Endodermal cell (in vitro differentiated cells): ENCODE data around the gene CACNA1D. TPM values are rescaled to one million over a fixed set of nuclear protein-coding genes. Genes with fewer than 3 reads are reported as not detected.

Source experiments
- DNase-seq: peaks from one replicate; pipeline ENCODE4 v3.0.0-alpha.2; 2017
- H3K27ac ChIP-seq: 2 replicates; pipeline ENCODE4 v1.5.1; 2013; ENCODE audit warnings: mild to moderate bottlenecking, low read depth, low read length, moderate library complexity
- H3K27me3 ChIP-seq: 2 replicates; pipeline ENCODE4 v1.6.1; 2013; ENCODE audit warnings: mild to moderate bottlenecking, low read length, moderate library complexity; ENCODE audit not compliant: insufficient read depth, control insufficient read depth, poor library complexity, severe bottlenecking
- H3K36me3 ChIP-seq: 2 replicates; pipeline ENCODE4 v1.7.0; 2013; ENCODE audit warnings: mild to moderate bottlenecking, low read length, moderate library complexity; ENCODE audit not compliant: control insufficient read depth, insufficient read depth
- H3K4me1 ChIP-seq: one replicate; pipeline ENCODE4 v1.7.0; 2013; ENCODE audit warnings: low read length; ENCODE audit not compliant: control insufficient read depth, insufficient read depth
- H3K4me3 ChIP-seq: 2 replicates; pipeline ENCODE4 v1.5.1; 2013; ENCODE audit warnings: mild to moderate bottlenecking, low read length, moderate library complexity
- H3K9ac ChIP-seq: 2 replicates; pipeline ENCODE4 v1.6.1; 2013; ENCODE audit warnings: mild to moderate bottlenecking, low read length, moderate library complexity; ENCODE audit not compliant: poor library complexity, severe bottlenecking; ENCODE audit errors: extremely low read depth
- H3K9me3 ChIP-seq: 2 replicates; pipeline ENCODE4 v1.6.1; 2013; ENCODE audit warnings: mild to moderate bottlenecking, low read length, moderate library complexity; ENCODE audit not compliant: control insufficient read depth
- H3K27ac Mint-ChIP-seq: 2 replicates; pipeline ENCODE4 v1.8.0; 2020; ENCODE audit warnings: mixed read lengths
- H3K27me3 Mint-ChIP-seq: 2 replicates; pipeline ENCODE4 v1.8.0; 2021; ENCODE audit warnings: mild to moderate bottlenecking, mixed read lengths; ENCODE audit not compliant: insufficient read depth
- H3K36me3 Mint-ChIP-seq: 2 replicates; pipeline ENCODE4 v1.8.0; 2020; ENCODE audit warnings: low read depth, mixed read lengths
- H3K4me1 Mint-ChIP-seq: 2 replicates; pipeline ENCODE4 v1.8.0; 2020; ENCODE audit warnings: mixed read lengths
- H3K4me3 Mint-ChIP-seq: 2 replicates; pipeline ENCODE4 v1.8.0; 2020; ENCODE audit warnings: mild to moderate bottlenecking, moderate library complexity, mixed read lengths
- H3K9me3 Mint-ChIP-seq: 2 replicates; pipeline ENCODE4 v1.8.0; 2020; ENCODE audit warnings: mild to moderate bottlenecking, mixed read lengths
- WGBS, 2 experiments: methylation state at CpG; one replicate each; pipeline versions ENCODE4 v1.1.5 to v1.1.7; 2013; ENCODE audit warnings: missing lambda C conversion rate in 2 of 2, mixed read lengths in 1 of 2; ENCODE audit not compliant: insufficient coverage in 1 of 2, insufficient read length in 1 of 2; 5-methylcytosine and 5-hydroxymethylcytosine counted together
- total RNA-seq, 2 donors: library from RNA; stranded (reverse); fragmentation: NEBNext Ultra II Directional in 1 of 2; extraction: Animal tissue kit (Norgen Biotek cat#: 25700) in 1 of 2; gene quantifications; 2 replicates in 1 of 2; 3 replicates in 1 of 2; pipeline ENCODE4 v1.2.1, GENCODE V29; 2021
- TF ChIP-seq, protein P1 (sequence below): fragments of 200-600 bp; sonication (generic); conservative IDR thresholded peaks from 2 replicates; pipeline ENCODE4 v1.5.0; 2021; ENCODE audit warnings: antibody characterized with exemption, mild to moderate bottlenecking

The CACNA1D gene
- total RNA-seq, 2 donors from 2014 or later: 2.2 to 3.8 TPM

DNA sequence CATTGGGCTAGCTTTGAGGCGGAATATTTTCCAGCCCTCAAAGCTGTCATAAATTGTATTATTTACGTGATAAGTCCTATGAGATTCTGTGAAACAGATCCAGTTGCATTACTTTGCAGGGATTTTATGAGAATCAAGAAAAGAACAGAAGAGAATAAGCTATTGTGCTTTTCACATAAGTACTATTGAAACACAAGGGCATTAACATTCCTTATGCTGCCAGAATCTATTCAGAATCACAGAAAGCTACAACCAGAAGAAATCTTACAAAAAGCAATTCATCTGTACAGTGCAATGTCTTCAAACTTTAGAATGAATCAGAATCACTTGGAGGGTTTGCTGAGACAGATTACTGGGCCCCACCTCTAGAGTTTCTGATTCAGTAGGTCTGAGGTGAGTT, 10.6 kb upstream of the CACNA1D start:
- H3K9ac ChIP-seq: no peak overlapping the region
- Mint-ChIP-seq H3K9me3 (no peaks in the 10 kb centered on the region), H3K27ac (no peak overlapping the region), H3K36me3 (no peaks in the 10 kb centered on the region), H3K4me1 (peaks cover 18% of the 10 kb centered on the region), H3K4me3 (no peak overlapping the region), H3K27me3 (peaks cover 21% of the 10 kb centered on the region)
- peaks cover 4% of the 10 kb centered on the region for H3K27me3 ChIP-seq
- H3K27ac ChIP-seq: no peak overlapping the region
- 88% methylated on average over 2 of the region's 2 CpGs; no CpG with 5 or more reads in 1 of the 2 experiments for WGBS, 2 experiments
- TF ChIP-seq, protein P1, sequence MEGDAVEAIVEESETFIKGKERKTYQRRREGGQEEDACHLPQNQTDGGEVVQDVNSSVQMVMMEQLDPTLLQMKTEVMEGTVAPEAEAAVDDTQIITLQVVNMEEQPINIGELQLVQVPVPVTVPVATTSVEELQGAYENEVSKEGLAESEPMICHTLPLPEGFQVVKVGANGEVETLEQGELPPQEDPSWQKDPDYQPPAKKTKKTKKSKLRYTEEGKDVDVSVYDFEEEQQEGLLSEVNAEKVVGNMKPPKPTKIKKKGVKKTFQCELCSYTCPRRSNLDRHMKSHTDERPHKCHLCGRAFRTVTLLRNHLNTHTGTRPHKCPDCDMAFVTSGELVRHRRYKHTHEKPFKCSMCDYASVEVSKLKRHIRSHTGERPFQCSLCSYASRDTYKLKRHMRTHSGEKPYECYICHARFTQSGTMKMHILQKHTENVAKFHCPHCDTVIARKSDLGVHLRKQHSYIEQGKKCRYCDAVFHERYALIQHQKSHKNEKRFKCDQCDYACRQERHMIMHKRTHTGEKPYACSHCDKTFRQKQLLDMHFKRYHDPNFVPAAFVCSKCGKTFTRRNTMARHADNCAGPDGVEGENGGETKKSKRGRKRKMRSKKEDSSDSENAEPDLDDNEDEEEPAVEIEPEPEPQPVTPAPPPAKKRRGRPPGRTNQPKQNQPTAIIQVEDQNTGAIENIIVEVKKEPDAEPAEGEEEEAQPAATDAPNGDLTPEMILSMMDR: no peak
- no peaks in the 10 kb centered on the region for H3K4me1 ChIP-seq
- no peaks in the 10 kb centered on the region for H3K9me3 ChIP-seq
- DNase-seq: no peak
- no peaks in the 10 kb centered on the region for H3K36me3 ChIP-seq
- H3K4me3 ChIP-seq: no peak overlapping the region

DNA sequence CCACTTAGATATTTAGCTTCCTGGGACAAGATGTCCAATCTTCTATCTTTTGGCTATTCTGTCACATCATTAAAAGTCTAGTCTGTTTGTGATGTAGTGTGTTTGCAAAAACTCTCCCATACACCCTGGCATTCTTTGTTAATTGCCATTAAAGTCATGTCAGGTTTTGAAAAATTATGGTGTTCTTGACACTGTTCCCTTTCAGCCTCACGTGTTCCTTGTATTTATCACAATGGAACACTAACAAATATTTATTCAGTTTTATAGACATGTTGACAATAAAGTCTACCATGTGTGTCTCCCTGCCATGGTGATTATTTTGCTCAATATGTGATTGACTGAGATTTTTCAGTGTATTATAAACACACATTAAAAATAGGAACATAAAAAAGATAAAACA, 9.4 kb upstream of the CACNA1D start:
- H3K36me3 ChIP-seq: no peaks in the 10 kb centered on the region
- no peak overlapping the region for H3K27ac Mint-ChIP-seq
- no peak overlapping the region for H3K4me3 ChIP-seq
- H3K27ac ChIP-seq: no peak overlapping the region
- no peak overlapping the region for H3K4me3 Mint-ChIP-seq
- no peaks in the 10 kb centered on the region for H3K9me3 Mint-ChIP-seq
- H3K9ac ChIP-seq: no peak overlapping the region
- DNase-seq: no peak
- TF ChIP-seq, protein P1: no peak
- peaks cover 21% of the 10 kb centered on the region for H3K27me3 Mint-ChIP-seq
- WGBS, 2 experiments: 100% methylated on average over 1 of the region's 1 CpG; no CpG with 5 or more reads in 1 of the 2 experiments
- peaks cover 26% of the 10 kb centered on the region for H3K4me1 Mint-ChIP-seq
- H3K4me1 ChIP-seq: peaks cover 3% of the 10 kb centered on the region
- H3K9me3 ChIP-seq: no peaks in the 10 kb centered on the region
- H3K27me3 ChIP-seq: peaks cover 4% of the 10 kb centered on the region
- H3K36me3 Mint-ChIP-seq: no peaks in the 10 kb centered on the region

DNA sequence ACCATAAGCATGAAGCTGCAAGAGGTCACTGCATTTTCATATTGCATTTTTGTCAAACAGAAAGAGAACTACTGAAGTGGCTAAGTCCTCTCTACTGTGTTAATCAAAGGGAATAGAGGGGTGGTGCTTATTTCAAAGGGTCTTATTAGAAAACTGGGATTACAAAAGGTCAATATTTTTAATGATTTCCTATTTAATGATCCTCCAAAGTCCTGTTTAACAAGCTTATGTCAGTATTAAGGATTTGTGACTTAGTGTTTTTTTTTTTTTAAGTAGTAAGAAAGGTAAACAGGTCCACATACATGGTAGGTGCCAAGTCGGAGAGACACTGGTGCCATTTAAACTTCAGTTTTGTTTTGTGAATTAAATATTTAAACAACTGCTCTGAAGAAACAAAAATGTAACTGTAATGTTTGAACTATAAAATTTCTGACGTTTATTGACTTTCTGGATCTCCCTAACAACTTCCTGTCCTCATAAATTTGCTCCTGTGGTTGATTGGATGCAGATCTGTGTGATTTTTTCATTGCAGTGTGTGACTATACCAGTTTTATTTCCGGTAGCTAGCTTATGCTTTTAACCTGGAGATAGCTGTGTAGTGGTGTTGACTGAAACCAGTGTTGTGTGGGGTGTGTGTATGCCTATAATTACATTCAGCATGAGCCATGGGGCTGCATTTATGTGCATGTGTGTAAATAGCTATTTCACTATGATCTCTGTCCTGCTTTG, 8.6 kb upstream of the CACNA1D start:
- Histone ChIP-seq H3K27me3 (peaks cover 4% of the 10 kb centered on the region), H3K4me1 (peaks cover 3% of the 10 kb centered on the region), H3K4me3 (no peak overlapping the region), H3K9ac (no peak overlapping the region), H3K27ac (no peak overlapping the region), H3K9me3 (no peaks in the 10 kb centered on the region), H3K36me3 (no peaks in the 10 kb centered on the region)
- DNase-seq: no peak
- 92% methylated on average over 3 of the region's 3 CpGs for WGBS, 2 experiments
- Mint-ChIP-seq H3K9me3 (no peaks in the 10 kb centered on the region), H3K36me3 (no peaks in the 10 kb centered on the region), H3K27ac (no peak overlapping the region), H3K4me3 (no peak overlapping the region), H3K4me1 (peaks cover 30% of the 10 kb centered on the region), H3K27me3 (peaks cover 21% of the 10 kb centered on the region)
- TF ChIP-seq, protein P1: no peak
